GM23338 (cell line): Measurements from ENCODE around the gene WNT1. TPM values are rescaled to one million over a fixed set of nuclear protein-coding genes. Genes with fewer than 3 reads are reported as not detected.

Experiments
- ATAC-seq: fragments of 200-7000 bp; cut with Tn5 transposase; 3 replicates; pipeline ENCODE4 v1.9.1; 2020
- DNase-seq: peaks from one replicate; pipeline ENCODE4 v3.0.0-alpha.2; 2015; ENCODE audit warnings: low spot score
- H2AFZ ChIP-seq: fragments of 200-600 bp; sonication (generic); 2 replicates; pipeline ENCODE4 v1.8.0; 2016; ENCODE audit warnings: antibody characterized with exemption, mild to moderate bottlenecking, moderate library complexity
- H3F3A ChIP-seq: fragments of 200-600 bp; sonication (generic); replicated peaks from 2 replicates; pipeline ENCODE4 v1.8.0; 2017; ENCODE audit warnings: antibody characterized with exemption, mixed run types, low read depth
- H3K27ac ChIP-seq: fragments of 200-600 bp; sonication (generic); 2 replicates; pipeline ENCODE4 v1.6.1; 2016; ENCODE audit warnings: low read depth
- H3K27me3 ChIP-seq: fragments of 200-600 bp; sonication (generic); 2 replicates; pipeline ENCODE4 v1.8.0; 2016; ENCODE audit warnings: mild to moderate bottlenecking, mixed run types, moderate library complexity; ENCODE audit not compliant: insufficient read depth
- H3K36me3 ChIP-seq: fragments of 200-600 bp; sonication (generic); 2 replicates; pipeline ENCODE4 v1.8.0; 2016; ENCODE audit warnings: mild to moderate bottlenecking; ENCODE audit not compliant: insufficient read depth
- H3K4me1 ChIP-seq: fragments of 200-600 bp; sonication (generic); 2 replicates; pipeline ENCODE4 v1.8.0; 2016; ENCODE audit warnings: mild to moderate bottlenecking, moderate library complexity; ENCODE audit not compliant: insufficient read depth
- H3K4me2 ChIP-seq: fragments of 200-600 bp; sonication (generic); 2 replicates; pipeline ENCODE4 v1.7.1; 2017; ENCODE audit warnings: mixed run types
- H3K4me3 ChIP-seq: fragments of 200-600 bp; sonication (generic); 2 replicates; pipeline ENCODE4 v1.6.1; 2016; ENCODE audit warnings: mixed run types
- H3K79me2 ChIP-seq: fragments of 200-600 bp; sonication (generic); replicated peaks from 2 replicates; pipeline ENCODE4 v1.8.0; 2017; ENCODE audit warnings: mild to moderate bottlenecking; ENCODE audit not compliant: insufficient read depth
- H3K9me2 ChIP-seq: fragments of 200-600 bp; sonication (generic); 2 replicates; pipeline ENCODE4 v1.8.0; 2017; ENCODE audit not compliant: insufficient read depth
- H4K20me1 ChIP-seq: fragments of 200-600 bp; sonication (generic); replicated peaks from 2 replicates; pipeline ENCODE4 v1.8.0; 2017; ENCODE audit warnings: mild to moderate bottlenecking; ENCODE audit not compliant: insufficient read depth
- H3K27ac Mint-ChIP-seq: 2 replicates; pipeline ENCODE4 v1.8.0; 2020; ENCODE audit warnings: inconsistent platforms, mild to moderate bottlenecking, moderate library complexity, mixed read lengths
- H3K27me3 Mint-ChIP-seq: 3 replicates; pipeline ENCODE4 v1.8.0; 2022; ENCODE audit warnings: low read depth, mild to moderate bottlenecking, moderate library complexity, mixed read lengths, inconsistent platforms; ENCODE audit not compliant: insufficient read depth, poor library complexity
- H3K36me3 Mint-ChIP-seq: 3 replicates; pipeline ENCODE4 v1.8.0; 2021; ENCODE audit warnings: low read depth, mild to moderate bottlenecking, inconsistent platforms, moderate library complexity, mixed read lengths
- H3K4me1 Mint-ChIP-seq: 3 replicates; pipeline ENCODE4 v1.8.0; 2020; ENCODE audit warnings: mild to moderate bottlenecking, inconsistent platforms, mixed read lengths
- H3K4me3 Mint-ChIP-seq: 3 replicates; pipeline ENCODE4 v1.8.0; 2021; ENCODE audit warnings: moderate library complexity, mild to moderate bottlenecking, inconsistent platforms, mixed read lengths
- H3K9me3 Mint-ChIP-seq: 3 replicates; pipeline ENCODE4 v1.8.0; 2020; ENCODE audit warnings: moderate library complexity, mild to moderate bottlenecking, inconsistent platforms, mixed read lengths
- CREB1 ChIP-seq: fragments of 250-450 bp; sonication (Bioruptor Pico); IDR thresholded peaks from 2 replicates; pipeline ENCODE4 v1.5.0; 2020; ENCODE audit warnings: low read depth, mild to moderate bottlenecking, moderate library complexity
- CTCF ChIP-seq, 2 experiments: fragments of 200-600 bp in 1 of 2; sonication (generic) in 1 of 2; conservative IDR thresholded peaks; 2 replicates each; pipeline versions ENCODE4 v1.5.1 to v1.6.1; 2016 to 2017; ENCODE audit warnings: antibody characterized with exemption in 2 of 2, low read depth in 2 of 2, mild to moderate bottlenecking in 2 of 2, moderate library complexity in 1 of 2
- EZH2 ChIP-seq: fragments of 200-600 bp; sonication (generic); IDR thresholded peaks from one replicate; pipeline ENCODE4 v1.8.0; 2017; ENCODE audit warnings: antibody characterized with exemption, mild to moderate bottlenecking, low read depth; ENCODE audit not compliant: unreplicated experiment
- EZH2phosphoT487 ChIP-seq: fragments of 200-600 bp; sonication (generic); IDR thresholded peaks from one replicate; pipeline ENCODE4 v1.8.1; 2018; ENCODE audit warnings: antibody characterized with exemption; ENCODE audit not compliant: unreplicated experiment
- JUNB ChIP-seq: IDR thresholded peaks from one replicate; pipeline ENCODE4 v1.6.1; 2016; ENCODE audit warnings: antibody characterized with exemption; ENCODE audit not compliant: unreplicated experiment
- NANOG ChIP-seq: IDR thresholded peaks from 2 replicates; pipeline ENCODE4 v1.6.1; 2016; ENCODE audit warnings: antibody characterized with exemption, borderline replicate concordance
- REST ChIP-seq: IDR thresholded peaks from one replicate; pipeline ENCODE4 v1.6.1; 2018; ENCODE audit warnings: antibody characterized with exemption; ENCODE audit not compliant: unreplicated experiment
- STAT1 ChIP-seq: IDR thresholded peaks from one replicate; pipeline ENCODE4 v1.6.1; 2016; ENCODE audit warnings: antibody characterized with exemption; ENCODE audit not compliant: unreplicated experiment
- polyA plus RNA-seq: library from polyadenylated mRNA; unstranded; fragments of >200 nt; fragmentation: Nextera tagmentation; extraction: Ambion mirVana; gene quantifications from 2 replicates; pipeline ENCODE4 v1.2.1, GENCODE V29; 2016
- total RNA-seq: library from RNA; depleted of rRNA; stranded (reverse); fragments of >200 nt; shearing (Covaris generic); gene quantifications from 2 replicates; pipeline ENCODE4 v1.2.3, GENCODE V29; 2014
- TF ChIP-seq, protein P1 (sequence below): IDR thresholded peaks from 2 replicates; pipeline ENCODE4 v1.6.1; 2016; ENCODE audit warnings: antibody characterized with exemption

The WNT1 gene
- total and polyA plus RNA-seq, 2 experiments from 2014 or later = not detected

GRCh38 chr12:48985475-48985897 lies 7.4 kb downstream of the WNT1 start (continued):
- TF ChIP-seq, protein P1, sequence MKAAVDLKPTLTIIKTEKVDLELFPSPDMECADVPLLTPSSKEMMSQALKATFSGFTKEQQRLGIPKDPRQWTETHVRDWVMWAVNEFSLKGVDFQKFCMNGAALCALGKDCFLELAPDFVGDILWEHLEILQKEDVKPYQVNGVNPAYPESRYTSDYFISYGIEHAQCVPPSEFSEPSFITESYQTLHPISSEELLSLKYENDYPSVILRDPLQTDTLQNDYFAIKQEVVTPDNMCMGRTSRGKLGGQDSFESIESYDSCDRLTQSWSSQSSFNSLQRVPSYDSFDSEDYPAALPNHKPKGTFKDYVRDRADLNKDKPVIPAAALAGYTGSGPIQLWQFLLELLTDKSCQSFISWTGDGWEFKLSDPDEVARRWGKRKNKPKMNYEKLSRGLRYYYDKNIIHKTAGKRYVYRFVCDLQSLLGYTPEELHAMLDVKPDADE = no peak
- TF ChIP-seq JUNB (no peak), REST (no peak)

- peaks cover 71% of the 10 kb centered on the region for H3K27me3 Mint-ChIP-seq
- Histone ChIP-seq H3K27me3 (peaks cover 100% of the 10 kb centered on the region), H2AFZ (no peak overlapping the region), H4K20me1 (peaks cover 11% of the 10 kb centered on the region; the same call in 1 of the 2 replicates), H3K36me3 (no peaks in the 10 kb centered on the region), H3K4me3 (no peak overlapping the region), H3K4me1 (0 out of 2 replicates have a peak, but pooled peaks cover 3% of the 10 kb centered on the region), H3K27ac (no peak overlapping the region), H3K79me2 (no peaks in the 10 kb centered on the region), H3F3A (no peaks in the 10 kb centered on the region), H3K9me2 (no peaks in the 10 kb centered on the region), H3K4me2 (no peak overlapping the region)
- ATAC-seq = no peak
- no peaks in the 10 kb centered on the region for H3K9me3 Mint-ChIP-seq
- H3K27ac Mint-ChIP-seq = no peak overlapping the region
- no peak for DNase-seq
- no peaks in the 10 kb centered on the region for H3K36me3 Mint-ChIP-seq
- H3K4me3 Mint-ChIP-seq = no peak overlapping the region
- H3K4me1 Mint-ChIP-seq = peaks cover 21% of the 10 kb centered on the region
- TF ChIP-seq REST (no peak), STAT1 (no peak), CTCF (conservative IDR thresholded peaks at IDR 0.05; ENCODE audit: low read depth in 2 of 2) (no peak), NANOG (no peak), JUNB (no peak), EZH2 (no peak), EZH2phosphoT487 (no peak), CREB1 (CRISPR knock-in tag) (no peak)
- TF ChIP-seq, protein P1 = no peak
Measured at GRCh38 chr12:48985901-48986300, 7.8 kb downstream of the WNT1 start.
